ENCODE data around the gene CEP43. TPM values are rescaled to one million over a fixed set of nuclear protein-coding genes. Genes with fewer than 3 reads are reported as not detected.

Gene CEP43
- total RNA-seq, 2 experiments from 2014 or later: 34.3 to 41.2 TPM

GRCh38 chr6:166971271-166971670, 27.9 kb upstream of the CEP43 start:
- H3K36me3 ChIP-seq (ENCODE audit: insufficient read depth, low read length): peaks cover 10% of the 10 kb centered on the region
- intact Hi-C loops (cut with micrococcal nuclease; ENCODE audit: unreplicated experiment): no loop called here
- ChIA-PET CTCF (ENCODE audit: unreplicated experiment) (interaction anchor here (0.8 kb wide), 1 partner anchor 171 kb away, joined by 3 read pairs; no protein-coding TSS in a partner anchor), POLR2A (interaction anchor here (0.7 to 1.5 kb wide), 3 partner anchors 12 to 294 kb away, joined by 3 to 4 read pairs (median 3); no protein-coding TSS in a partner anchor)
- no peak overlapping the region for H3K4me2 ChIP-seq (ENCODE audit: low read length)
- H3K4me1 ChIP-seq (ENCODE audit: insufficient read depth, low read length, poor library complexity, severe bottlenecking): no peaks in the 10 kb centered on the region
- no peaks in the 10 kb centered on the region for H3K9me2 ChIP-seq (ENCODE audit: insufficient read depth, low read length)
- H3K9me3 ChIP-seq (ENCODE audit: low read length): peaks cover under 1% of the 10 kb centered on the region; the same call in 1 of the 2 replicates
- DNase-seq (ENCODE audit: low spot score): no peak
- no peak overlapping the region for H3K27ac ChIP-seq (ENCODE audit: low read depth, low read length, poor library complexity, severe bottlenecking)
- no TSS peak for BruUV-seq (replicated peaks)
- no peak overlapping the region for H3K4me3 ChIP-seq (ENCODE audit: low read depth, low read length, poor library complexity, severe bottlenecking)
- H4K20me1 ChIP-seq (ENCODE audit: insufficient read depth, low read length): no peaks in the 10 kb centered on the region
- H3K79me2 ChIP-seq (ENCODE audit: insufficient read depth, low read depth, low read length): no peaks in the 10 kb centered on the region
- TF ChIP-seq CTCF (conservative IDR thresholded peaks at IDR 0.05; ENCODE audit: low read length): no peak
- no peak for TF ChIP-seq EZH2phosphoT487 (IDR thresholded peaks at IDR 0.05; ENCODE audit: borderline replicate concordance, low read depth, low read length)
- H2AFZ ChIP-seq (ENCODE audit: low read length): no peak overlapping the region

- intact Hi-C loops (cut with micrococcal nuclease; ENCODE audit: unreplicated experiment): no loop called here
- CTCF ChIA-PET (ENCODE audit: unreplicated experiment): interaction anchor here (0.8 kb wide), 1 partner anchor 170 kb away, joined by 3 read pairs; no protein-coding TSS in a partner anchor
- no peaks in the 10 kb centered on the region for H3K9me3 ChIP-seq (ENCODE audit: low read length)
- H3K4me1 ChIP-seq (ENCODE audit: insufficient read depth, low read length, poor library complexity, severe bottlenecking): no peaks in the 10 kb centered on the region
- H3K27ac ChIP-seq (ENCODE audit: low read depth, low read length, poor library complexity, severe bottlenecking): no peak overlapping the region
- H3K4me2 ChIP-seq (ENCODE audit: low read length): no peak overlapping the region
- BruUV-seq (replicated peaks): no TSS peak
- no peak for TF ChIP-seq EZH2phosphoT487 (IDR thresholded peaks at IDR 0.05; ENCODE audit: borderline replicate concordance, low read depth, low read length)
- TF ChIP-seq CTCF (conservative IDR thresholded peaks at IDR 0.05; ENCODE audit: low read length): no peak
- no peak overlapping the region for H2AFZ ChIP-seq (ENCODE audit: low read length)
- no peaks in the 10 kb centered on the region for H3K9me2 ChIP-seq (ENCODE audit: insufficient read depth, low read length)
- DNase-seq (ENCODE audit: low spot score): no peak
- POLR2A ChIA-PET: interaction anchor here (1.2 to 1.5 kb wide), 2 partner anchors 9 to 12 kb away, joined by 3 to 4 read pairs; no protein-coding TSS in a partner anchor
- H3K79me2 ChIP-seq (ENCODE audit: insufficient read depth, low read depth, low read length): no peaks in the 10 kb centered on the region
- H4K20me1 ChIP-seq (ENCODE audit: insufficient read depth, low read length): no peaks in the 10 kb centered on the region
- H3K4me3 ChIP-seq (ENCODE audit: low read depth, low read length, poor library complexity, severe bottlenecking): no peak overlapping the region
- H3K36me3 ChIP-seq (ENCODE audit: insufficient read depth, low read length): peaks cover 14% of the 10 kb centered on the region
These were observed 27.1 kb upstream of the CEP43 start for GRCh38 chr6:166972101-166972500.

DNA sequence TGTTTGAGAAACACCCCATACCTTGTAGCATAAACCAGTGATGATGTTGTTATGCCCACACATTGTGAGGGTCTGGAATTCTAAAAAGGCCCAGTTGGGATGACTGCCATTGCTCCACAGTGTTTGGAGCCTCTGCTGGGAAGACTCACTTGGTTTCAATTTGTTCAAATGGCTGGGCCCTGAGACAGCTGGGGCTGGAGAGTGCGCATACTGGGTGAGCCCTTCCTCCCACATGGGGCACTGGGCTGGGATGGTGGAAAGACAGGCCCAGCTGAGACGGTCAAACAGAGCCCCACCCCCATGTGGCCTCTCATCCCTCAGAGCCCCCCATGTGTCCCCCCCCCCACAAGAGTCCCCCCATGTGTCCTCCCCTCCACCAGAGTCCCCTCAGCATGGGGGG, 22.6 kb upstream of the CEP43 start:
- Histone ChIP-seq H3K4me3 (ENCODE audit: low read depth, low read length, poor library complexity, severe bottlenecking) (no peak overlapping the region), H2AFZ (ENCODE audit: low read length) (no peak overlapping the region), H3K4me1 (ENCODE audit: insufficient read depth, low read length, poor library complexity, severe bottlenecking) (no peaks in the 10 kb centered on the region), H3K9me3 (ENCODE audit: low read length) (no peaks in the 10 kb centered on the region), H3K27ac (ENCODE audit: low read depth, low read length, poor library complexity, severe bottlenecking) (no peak overlapping the region), H3K36me3 (ENCODE audit: insufficient read depth, low read length) (peaks cover 39% of the 10 kb centered on the region), H4K20me1 (ENCODE audit: insufficient read depth, low read length) (no peaks in the 10 kb centered on the region), H3K79me2 (ENCODE audit: insufficient read depth, low read depth, low read length) (no peaks in the 10 kb centered on the region), H3K9me2 (ENCODE audit: insufficient read depth, low read length) (no peaks in the 10 kb centered on the region), H3K4me2 (ENCODE audit: low read length) (no peak overlapping the region)
- BruUV-seq (replicated peaks): no TSS peak
- DNase-seq (ENCODE audit: low spot score): no peak
- CTCF ChIA-PET (ENCODE audit: unreplicated experiment): no interaction called here
- POLR2A ChIA-PET: interaction anchor here (0.6 to 0.7 kb wide), 2 partner anchors 10 to 31 kb away, joined by 3 to 4 read pairs; no protein-coding TSS in a partner anchor
- TF ChIP-seq EZH2phosphoT487 (IDR thresholded peaks at IDR 0.05; ENCODE audit: borderline replicate concordance, low read depth, low read length): no peak
- intact Hi-C loops (cut with micrococcal nuclease; ENCODE audit: unreplicated experiment): no loop called here

Data from OCI-LY7 (cell line).